ENCODE measurements around the gene KRTAP21-3. TPM values are rescaled to one million over a fixed set of nuclear protein-coding genes. Genes with fewer than 3 reads are reported as not detected.

Gene KRTAP21-3
- polyA plus RNA-seq, 2 of the 4 experiments (the other 2 are of a cell fraction): not detected

- no peak for DNase-seq (ENCODE audit: low read depth in 1 of 2, low spot score in 1 of 2)
- ChIA-PET POLR2A (no interaction called here), CTCF (no interaction called here)
- Histone ChIP-seq H3K4me3 (no peak overlapping the region), H3K27ac (no peak overlapping the region), H3K9me3 (no peaks in the 10 kb centered on the region), H3K4me1 (no peaks in the 10 kb centered on the region), H3K4me2 (no peak overlapping the region)
- TF ChIP-seq CHD2 (IDR thresholded peaks at IDR 0.05; ENCODE audit: low read length, partially characterized antibody) (no peak), TFCP2L1 (CRISPR knock-in tag; IDR thresholded peaks at IDR 0.05) (no peak)
- no peak for FAIRE-seq
- ATAC-seq: no peak
- 0% methylated on average over 3 of the region's 3 CpGs for WGBS (ENCODE audit: missing lambda C conversion rate)
These were observed 8.1 kb downstream of the KRTAP21-3 start for GRCh38 chr21:30710499-30710898.

DNA sequence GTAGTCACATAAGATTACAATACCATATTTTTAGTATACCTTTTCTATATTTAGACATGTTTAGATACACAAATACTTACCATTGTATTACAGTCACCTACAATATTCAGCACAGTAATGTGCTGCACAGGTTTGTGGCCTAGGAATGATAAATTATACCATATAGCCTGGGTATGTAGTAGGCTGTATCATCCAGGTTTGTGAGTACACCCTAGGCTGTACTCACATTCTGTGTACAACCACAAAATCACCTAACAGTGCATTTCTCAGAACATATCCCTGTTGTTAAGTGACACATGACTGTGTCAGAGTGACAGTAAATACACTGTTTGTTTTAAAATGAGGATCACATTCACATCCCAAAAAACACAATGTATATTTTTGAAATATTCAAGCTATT is 11.2 kb downstream of the KRTAP21-3 start:
- FAIRE-seq: no peak
- CTCF ChIA-PET: no interaction called here

DNA sequence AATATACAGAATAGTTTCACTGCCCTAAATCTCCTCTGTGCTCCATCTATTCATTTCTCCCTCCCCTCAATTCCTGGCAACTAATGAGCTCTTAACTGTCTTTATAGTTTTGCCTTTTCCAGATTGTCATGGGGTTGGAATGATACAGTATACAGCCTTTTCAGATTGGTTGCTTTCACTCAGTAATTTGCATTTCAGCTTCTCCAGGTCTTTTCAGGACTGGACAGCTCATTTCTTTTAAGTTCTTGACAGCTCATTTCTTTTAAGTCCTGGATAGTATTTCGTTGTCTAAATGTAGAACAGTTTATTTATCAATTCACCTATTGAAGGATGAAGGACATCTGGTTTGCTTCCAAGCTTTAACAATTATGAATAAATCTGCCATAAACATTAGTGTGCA is 22.6 kb downstream of the KRTAP21-3 start:
- no peak for DNase-seq (ENCODE audit: low read depth in 1 of 2, low spot score in 1 of 2)
- no peak overlapping the region for H3K4me2 ChIP-seq
- no peak overlapping the region for H3K27ac ChIP-seq
- FAIRE-seq: no peak
- H3K4me3 ChIP-seq: no peak overlapping the region
- ChIA-PET POLR2A (no interaction called here), CTCF (no interaction called here)
- H3K4me1 ChIP-seq: no peaks in the 10 kb centered on the region
- H3K9me3 ChIP-seq: no peaks in the 10 kb centered on the region
- no peak for ATAC-seq
- WGBS (ENCODE audit: missing lambda C conversion rate): 4% methylated on average over 1 of the region's 1 CpG
- TF ChIP-seq RFX5 (IDR thresholded peaks at IDR 0.05): no peak
- no peak for TF ChIP-seq EHF (CRISPR knock-in tag; IDR thresholded peaks at IDR 0.05)
- no peak for TF ChIP-seq RARB (CRISPR knock-in tag; IDR thresholded peaks at IDR 0.05)
- no peak for TF ChIP-seq TFCP2L1 (CRISPR knock-in tag; IDR thresholded peaks at IDR 0.05)
- TF ChIP-seq HEYL (CRISPR knock-in tag; IDR thresholded peaks at IDR 0.05): no peak
- no peak for TF ChIP-seq CHD2 (IDR thresholded peaks at IDR 0.05; ENCODE audit: low read length, partially characterized antibody)
- TF ChIP-seq ESRRA (IDR thresholded peaks at IDR 0.05; ENCODE audit: borderline replicate concordance, low read length): no peak
- no peak for TF ChIP-seq JUNB (IDR thresholded peaks at IDR 0.05)
- no peak for TF ChIP-seq CBX8 (IDR thresholded peaks at IDR 0.05)
- TF ChIP-seq GATA3 (IDR thresholded peaks at IDR 0.05; ENCODE audit: borderline replicate concordance): no peak
- TF ChIP-seq, protein P1, sequence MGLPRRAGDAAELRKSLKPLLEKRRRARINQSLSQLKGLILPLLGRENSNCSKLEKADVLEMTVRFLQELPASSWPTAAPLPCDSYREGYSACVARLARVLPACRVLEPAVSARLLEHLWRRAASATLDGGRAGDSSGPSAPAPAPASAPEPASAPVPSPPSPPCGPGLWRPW (IDR thresholded peaks at IDR 0.05): no peak
- TF ChIP-seq NPAS2 (CRISPR knock-in tag; IDR thresholded peaks at IDR 0.05; ENCODE audit: borderline replicate concordance): no peak
- no peak for TF ChIP-seq JUN (IDR thresholded peaks at IDR 0.05)
- no peak for TF ChIP-seq FOSL2 (IDR thresholded peaks at IDR 0.05)
- no peak for TF ChIP-seq FOSL2 (CRISPR knock-in tag; IDR thresholded peaks at IDR 0.05)
- TF ChIP-seq FOXS1 (CRISPR knock-in tag; IDR thresholded peaks at IDR 0.05): no peak
- TF ChIP-seq HDAC2 (IDR thresholded peaks at IDR 0.05): no peak
- TF ChIP-seq KDM5A (IDR thresholded peaks at IDR 0.05): no peak
- TF ChIP-seq KDM1A (IDR thresholded peaks at IDR 0.05; ENCODE audit: low read depth): no peak

More for the DNA sequence above, 11.2 kb downstream of the KRTAP21-3 start:
- Histone ChIP-seq H3K27ac (no peak overlapping the region), H3K4me1 (no peaks in the 10 kb centered on the region), H3K9me3 (no peaks in the 10 kb centered on the region), H3K4me3 (no peak overlapping the region), H3K4me2 (no peak overlapping the region)
- DNase-seq (ENCODE audit: low read depth in 1 of 2, low spot score in 1 of 2) (no peak), ATAC-seq (no peak)
- POLR2A ChIA-PET: no interaction called here
- no peak for TF ChIP-seq EHMT2 (IDR thresholded peaks at IDR 0.05; ENCODE audit: low read depth)
- no peak for TF ChIP-seq POLR2A (IDR thresholded peaks at IDR 0.05; ENCODE audit: low read length)
- no peak for TF ChIP-seq KDM1A (IDR thresholded peaks at IDR 0.05; ENCODE audit: low read depth)
- no peak for TF ChIP-seq PBX3 (IDR thresholded peaks at IDR 0.05)
- no peak for TF ChIP-seq MAZ (IDR thresholded peaks at IDR 0.05; ENCODE audit: borderline replicate concordance, low read depth, low read length)
- TF ChIP-seq CEBPB (IDR thresholded peaks at IDR 0.05): no peak
- TF ChIP-seq, protein P2, sequence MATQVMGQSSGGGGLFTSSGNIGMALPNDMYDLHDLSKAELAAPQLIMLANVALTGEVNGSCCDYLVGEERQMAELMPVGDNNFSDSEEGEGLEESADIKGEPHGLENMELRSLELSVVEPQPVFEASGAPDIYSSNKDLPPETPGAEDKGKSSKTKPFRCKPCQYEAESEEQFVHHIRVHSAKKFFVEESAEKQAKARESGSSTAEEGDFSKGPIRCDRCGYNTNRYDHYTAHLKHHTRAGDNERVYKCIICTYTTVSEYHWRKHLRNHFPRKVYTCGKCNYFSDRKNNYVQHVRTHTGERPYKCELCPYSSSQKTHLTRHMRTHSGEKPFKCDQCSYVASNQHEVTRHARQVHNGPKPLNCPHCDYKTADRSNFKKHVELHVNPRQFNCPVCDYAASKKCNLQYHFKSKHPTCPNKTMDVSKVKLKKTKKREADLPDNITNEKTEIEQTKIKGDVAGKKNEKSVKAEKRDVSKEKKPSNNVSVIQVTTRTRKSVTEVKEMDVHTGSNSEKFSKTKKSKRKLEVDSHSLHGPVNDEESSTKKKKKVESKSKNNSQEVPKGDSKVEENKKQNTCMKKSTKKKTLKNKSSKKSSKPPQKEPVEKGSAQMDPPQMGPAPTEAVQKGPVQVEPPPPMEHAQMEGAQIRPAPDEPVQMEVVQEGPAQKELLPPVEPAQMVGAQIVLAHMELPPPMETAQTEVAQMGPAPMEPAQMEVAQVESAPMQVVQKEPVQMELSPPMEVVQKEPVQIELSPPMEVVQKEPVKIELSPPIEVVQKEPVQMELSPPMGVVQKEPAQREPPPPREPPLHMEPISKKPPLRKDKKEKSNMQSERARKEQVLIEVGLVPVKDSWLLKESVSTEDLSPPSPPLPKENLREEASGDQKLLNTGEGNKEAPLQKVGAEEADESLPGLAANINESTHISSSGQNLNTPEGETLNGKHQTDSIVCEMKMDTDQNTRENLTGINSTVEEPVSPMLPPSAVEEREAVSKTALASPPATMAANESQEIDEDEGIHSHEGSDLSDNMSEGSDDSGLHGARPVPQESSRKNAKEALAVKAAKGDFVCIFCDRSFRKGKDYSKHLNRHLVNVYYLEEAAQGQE (IDR thresholded peaks at IDR 0.05): no peak
- no peak for TF ChIP-seq NFE2L2 (conservative IDR thresholded peaks at IDR 0.05; ENCODE audit: low read length)
- TF ChIP-seq, protein P3, sequence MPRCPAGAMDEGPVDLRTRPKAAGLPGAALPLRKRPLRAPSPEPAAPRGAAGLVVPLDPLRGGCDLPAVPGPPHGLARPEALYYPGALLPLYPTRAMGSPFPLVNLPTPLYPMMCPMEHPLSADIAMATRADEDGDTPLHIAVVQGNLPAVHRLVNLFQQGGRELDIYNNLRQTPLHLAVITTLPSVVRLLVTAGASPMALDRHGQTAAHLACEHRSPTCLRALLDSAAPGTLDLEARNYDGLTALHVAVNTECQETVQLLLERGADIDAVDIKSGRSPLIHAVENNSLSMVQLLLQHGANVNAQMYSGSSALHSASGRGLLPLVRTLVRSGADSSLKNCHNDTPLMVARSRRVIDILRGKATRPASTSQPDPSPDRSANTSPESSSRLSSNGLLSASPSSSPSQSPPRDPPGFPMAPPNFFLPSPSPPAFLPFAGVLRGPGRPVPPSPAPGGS (IDR thresholded peaks at IDR 0.05): no peak
- no peak for TF ChIP-seq RCOR1 (IDR thresholded peaks at IDR 0.05; ENCODE audit: low read depth, low read length)
- no peak for TF ChIP-seq HOXB13 (CRISPR knock-in tag; IDR thresholded peaks at IDR 0.05; ENCODE audit: low read depth)
- TF ChIP-seq HDAC2 (IDR thresholded peaks at IDR 0.05): no peak
- no peak for TF ChIP-seq FOSL2 (IDR thresholded peaks at IDR 0.05)
- TF ChIP-seq FOSL2 (CRISPR knock-in tag; IDR thresholded peaks at IDR 0.05): no peak
- no peak for TF ChIP-seq RAD21 (conservative IDR thresholded peaks at IDR 0.05 in 1 of 2, IDR thresholded peaks at IDR 0.05 in 1 of 2)

Data from A549 (cell line).